K562 (cell line): Measurements from ENCODE around the gene AMZ1. TPM values are rescaled to one million over a fixed set of nuclear protein-coding genes. Genes with fewer than 3 reads are reported as not detected.

ENCODE experiments used
- ATAC-seq: fragments of 200-7000 bp; cut with Tn5 transposase; 3 replicates; pipeline ENCODE4 v1.9.1; 2020; ENCODE audit warnings: moderate library complexity
- BruUV-seq: library from RNA; stranded (reverse); fragments of 400-500 nt; replicated peaks from 2 replicates; lab custom pipeline; 2021; lab: Mats Ljungman, UMichigan
- CTCF ChIA-PET: fragments of 300-600 bp; formaldehyde crosslinking; extraction: SDS; loops from one replicate; lab custom pipeline; 2021; ENCODE audit warnings: low intra/inter-chr PET ratio; lab: Yijun Ruan, JAX
- POLR2A ChIA-PET: fragments of 300-600, 350-650 bp; sonication (Branson Sonifier 250); formaldehyde crosslinking; extraction: SDS; loops from one replicate; lab custom pipeline; 2021; ENCODE audit warnings: antibody characterized with exemption, inconsistent platforms; lab: Yijun Ruan, JAX
- DNase-seq, 4 experiments: peaks; one replicate each; pipeline versions ENCODE4 v3.0.0 to v3.0.0-alpha.2; 2011 to 2018; ENCODE audit warnings: low spot score in 3 of 4, mixed read lengths in 3 of 4; ENCODE audit errors: extremely low read depth in 1 of 4
- FAIRE-seq: peaks from 2 replicates; lab custom pipeline; 2011; peaks lifted over from hg19 to GRCh38; lab: Jason Lieb, UNC
- H2AFZ ChIP-seq: 2 replicates; pipeline ENCODE4 v1.6.0; 2011; ENCODE audit warnings: low read depth, low read length, control low read depth, inconsistent platforms
- H3K27ac ChIP-seq: fragments of 200-600 bp; 3 replicates; pipeline ENCODE4 v1.8.0; 2011; ENCODE audit warnings: low read depth, mild to moderate bottlenecking, control low read depth, inconsistent platforms, low read length, moderate library complexity, mixed read lengths; ENCODE audit errors: extremely low read depth
- H3K27me3 ChIP-seq, 2 experiments: fragments of 300-600 bp in 1 of 2; 2 replicates in 1 of 2; 3 replicates in 1 of 2; pipeline versions ENCODE4 v1.6.0 to v1.8.0; 2011; ENCODE audit warnings: inconsistent platforms in 2 of 2, low read length in 2 of 2, mild to moderate bottlenecking in 1 of 2, mixed read lengths in 1 of 2, moderate library complexity in 1 of 2; ENCODE audit not compliant: control insufficient read depth in 2 of 2, insufficient read depth in 2 of 2
- H3K36me3 ChIP-seq: fragments of 300-600 bp; 3 replicates; pipeline ENCODE4 v1.8.0; 2011; ENCODE audit warnings: mild to moderate bottlenecking, low read length, inconsistent platforms; ENCODE audit not compliant: control insufficient read depth, insufficient read depth
- H3K4me1 ChIP-seq, 2 experiments: fragments of 200-600 bp in 1 of 2; replicated peaks in 1 of 2; 2 replicates in 1 of 2; 3 replicates in 1 of 2; pipeline versions ENCODE4 v1.5.1 to v1.8.0; 2011; ENCODE audit warnings: inconsistent platforms in 2 of 2, low read length in 2 of 2, mild to moderate bottlenecking in 1 of 2, mixed read lengths in 1 of 2, moderate library complexity in 1 of 2; ENCODE audit not compliant: control insufficient read depth in 2 of 2, insufficient read depth in 2 of 2
- H3K4me2 ChIP-seq: 2 replicates; pipeline ENCODE4 v1.6.1; 2011; ENCODE audit warnings: low read length, control low read depth, inconsistent platforms, mixed read lengths; ENCODE audit not compliant: insufficient read depth
- H3K4me3 ChIP-seq: fragments of 200-600 bp; sonication (generic), shearing (Covaris generic); 2 replicates; pipeline ENCODE4 v1.5.1; 2016; ENCODE audit warnings: control low read depth, inconsistent platforms
- H3K79me2 ChIP-seq: fragments of 200-600 bp; 3 replicates; pipeline ENCODE4 v1.8.0; 2011; ENCODE audit warnings: low read length, inconsistent platforms; ENCODE audit not compliant: control insufficient read depth, insufficient read depth
- H3K9ac ChIP-seq, 2 experiments: 2 replicates each; pipeline versions ENCODE4 v1.6.0 to v1.6.1; 2011; ENCODE audit warnings: low read depth in 2 of 2, low read length in 2 of 2, control low read depth in 1 of 2, inconsistent platforms in 1 of 2, mild to moderate bottlenecking in 1 of 2, mixed read lengths in 1 of 2; ENCODE audit not compliant: insufficient read depth in 1 of 2
- H3K9me1 ChIP-seq: one replicate; pipeline ENCODE4 v1.6.0; 2011; ENCODE audit warnings: inconsistent platforms, mild to moderate bottlenecking, low read length, moderate library complexity; ENCODE audit not compliant: control insufficient read depth, insufficient read depth
- H3K9me3 ChIP-seq: replicated peaks from 2 replicates; pipeline ENCODE4 v1.5.1; 2011; ENCODE audit warnings: low read depth, low read length, inconsistent platforms; ENCODE audit not compliant: control insufficient read depth, insufficient read depth
- H4K20me1 ChIP-seq: replicated peaks from 2 replicates; pipeline ENCODE4 v1.6.1; 2011; ENCODE audit warnings: low read length, inconsistent platforms, mixed read lengths; ENCODE audit not compliant: control insufficient read depth, insufficient read depth
- CEBPZ ChIP-seq: fragments of 150-350 bp; IDR thresholded peaks from 2 replicates; pipeline ENCODE4 v1.6.1; 2014; ENCODE audit warnings: low read depth, mild to moderate bottlenecking, low read length, borderline replicate concordance
- CREB3L1 ChIP-seq: fragments of 450-650 bp; IDR thresholded peaks from 2 replicates; pipeline ENCODE4 v1.6.1; 2014; ENCODE audit warnings: low read depth, mild to moderate bottlenecking, moderate library complexity, borderline replicate concordance
- CREB5 ChIP-seq: fragments of 250-450 bp; sonication (Bioruptor Pico); IDR thresholded peaks from 2 replicates; pipeline ENCODE4 v1.5.0; 2020; ENCODE audit warnings: mild to moderate bottlenecking
- KAT2B ChIP-seq: IDR thresholded peaks from one replicate; pipeline ENCODE4 v1.6.1; 2012; ENCODE audit warnings: low read depth, mild to moderate bottlenecking, control low read depth, inconsistent platforms, low read length, moderate library complexity
- PHB ChIP-seq: fragments of 250-450 bp; sonication (Bioruptor Pico); IDR thresholded peaks from 2 replicates; pipeline ENCODE4 v1.5.0; 2021
- SPI1 ChIP-seq: IDR thresholded peaks from 2 replicates; pipeline ENCODE4 v1.6.1; 2011; ENCODE audit warnings: low read depth, low read length, control low read depth, borderline replicate concordance
- SRSF9 ChIP-seq: fragments of 200-400 bp; formaldehyde crosslinking; IDR thresholded peaks from 2 replicates; pipeline ENCODE4 v1.6.1; 2017; ENCODE audit warnings: low read depth, low read length, borderline replicate concordance
- WGBS: fragments of 100-300 bp; shearing (Covaris generic); methylation state at CpG from one replicate; pipeline ENCODE4 v1.1.6; 2016; ENCODE audit warnings: low coverage, mixed read lengths; ENCODE audit not compliant: insufficient coverage; ENCODE audit errors: missing lambda C conversion rate; 5-methylcytosine and 5-hydroxymethylcytosine counted together
- in situ Hi-C: fragments of 300-500 bp; cut with MboI; formaldehyde crosslinking; loops from 4 replicates; pipeline ENCODE4 v1.15.0; 2018; ENCODE audit warnings: inconsistent platforms, mixed read lengths
- intact Hi-C: fragments of 100-400 bp; cut with micrococcal nuclease; formaldehyde crosslinking; loops from 2 replicates; pipeline ENCODE4 v1.14.2; 2022
- polyA plus RNA-seq, 8 experiments: library from polyadenylated mRNA; depleted of rRNA in 4 of 8; stranded (reverse) in 5 of 8; unstranded in 3 of 8; fragments of >200 nt; fragmentation: Nextera tagmentation in 2 of 8; fragmentation: Illumina TruSeq in 1 of 8; extraction: Ambion mirVana in 2 of 8; extraction: Trizol in 1 of 8; gene quantifications; 2 replicates each; pipeline versions ENCODE4 v1.2.1 to v1.2.3, GENCODE V29; 2011 to 2014; ENCODE audit warnings: inconsistent platforms in 1 of 8, missing spikeins in 1 of 8
- total RNA-seq, 7 experiments: library from RNA; depleted of rRNA in 6 of 7; stranded (reverse); fragments of >200 nt in 6 of 7; fragmentation: Illumina TruSeq in 2 of 7; extraction: Trizol in 2 of 7; gene quantifications; 2 replicates each; pipeline versions ENCODE4 v1.2.1 to v1.2.3, GENCODE V29; 2011 to 2021; ENCODE audit warnings: low replicate concordance in 1 of 7

AMZ1 gene
- total and polyA plus RNA-seq, 9 of the 15 experiments (the other 6 are each of a cell fraction or from before 2014, with no cell fraction given): not detected

DNA sequence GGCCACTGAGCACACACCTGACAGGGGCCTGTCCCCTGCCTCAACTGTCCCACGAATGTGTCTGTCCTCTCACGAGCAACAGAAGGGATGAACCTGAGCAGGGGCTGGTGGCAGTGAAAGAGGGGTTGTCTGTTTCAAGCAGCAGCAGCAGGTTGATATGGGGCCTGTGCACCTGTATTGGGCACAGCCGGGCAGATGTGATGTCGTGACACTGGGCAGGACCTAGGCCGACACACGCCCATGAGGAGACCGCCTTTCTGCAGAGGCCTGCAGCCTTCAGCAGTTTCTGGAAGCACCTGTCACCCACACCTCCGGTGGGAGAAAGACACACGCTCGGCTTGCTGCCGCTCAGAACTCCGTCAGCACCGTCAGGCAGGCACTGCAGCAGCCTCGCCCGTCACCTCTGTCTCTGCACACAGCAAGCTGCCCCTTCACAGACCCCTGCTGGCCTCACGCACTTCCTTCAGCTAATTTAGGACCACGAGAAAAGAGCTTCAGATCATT lies 48.5 kb downstream of the AMZ1 start:
- no peak for DNase-seq
- no peaks in the 10 kb centered on the region for H3K9me3 ChIP-seq
- no peaks in the 10 kb centered on the region for H4K20me1 ChIP-seq
- H3K4me2 ChIP-seq: no peak overlapping the region
- 97% methylated on average over 9 of the region's 17 CpGs for WGBS
- H3K4me3 ChIP-seq: no peak overlapping the region
- no peaks in the 10 kb centered on the region for H3K27me3 ChIP-seq
- TF ChIP-seq CREB3L1 (no peak), SPI1 (no peak), PHB (CRISPR knock-in tag) (no peak), CREB5 (CRISPR knock-in tag) (no peak), CEBPZ (no peak), KAT2B (no peak), SRSF9 (no peak)
- H3K9me1 ChIP-seq: no peaks in the 10 kb centered on the region
- no peak overlapping the region for H3K9ac ChIP-seq
- intact Hi-C loops: no loop called here
- peaks cover 11% of the 10 kb centered on the region; the same call in 2 of the 3 replicates for H3K79me2 ChIP-seq
- H3K27ac ChIP-seq: no peak overlapping the region
- in situ Hi-C loops: no loop called here
- no TSS peak for BruUV-seq
- no peak for ATAC-seq
- ChIA-PET CTCF (no interaction called here), POLR2A (interaction anchor here (1.1 to 3.7 kb wide), 3 partner anchors 10 to 24 kb away, joined by 3 to 22 read pairs (median 4); no protein-coding TSS in a partner anchor)
- peaks cover 1% of the 10 kb centered on the region; the same call in 1 of the 3 replicates for H3K36me3 ChIP-seq
- no peak overlapping the region for H2AFZ ChIP-seq
- H3K4me1 ChIP-seq: peaks cover 42 to 49% of the 10 kb centered on the region in 2 experiments
- no peak for FAIRE-seq
